Suppressor macrophage treated with lipopolysaccharide for 1 hour (primary cell): ENCODE measurements around the gene DHRS7B.
"Not testable (repeated sequence)": the region's sequence is repeated elsewhere in the genome, so short reads cannot be mapped to it uniquely, and the experiment has no call there.

Experiments
- DNase-seq, 3 donors: peaks; one replicate each; pipeline ENCODE4 v3.0.0-alpha.2; 2020 to 2022

Gene DHRS7B

GRCh38 chr17:21126645-21127508, at the start of gene DHRS7B:
Gene DHRS7B (plus strand): TSS chr17:21126964. CDS start chr17:21126972, 8 bp downstream.
- DNase-seq: peak; percentile 96 to 98 (median 97)

- no peak for DNase-seq
These were observed 49.5 kb upstream of the DHRS7B start for GRCh38 chr17:21077281-21077680.

- no peak for DNase-seq
These were observed 48.6 kb upstream of the DHRS7B start for GRCh38 chr17:21078016-21078780.

DNA sequence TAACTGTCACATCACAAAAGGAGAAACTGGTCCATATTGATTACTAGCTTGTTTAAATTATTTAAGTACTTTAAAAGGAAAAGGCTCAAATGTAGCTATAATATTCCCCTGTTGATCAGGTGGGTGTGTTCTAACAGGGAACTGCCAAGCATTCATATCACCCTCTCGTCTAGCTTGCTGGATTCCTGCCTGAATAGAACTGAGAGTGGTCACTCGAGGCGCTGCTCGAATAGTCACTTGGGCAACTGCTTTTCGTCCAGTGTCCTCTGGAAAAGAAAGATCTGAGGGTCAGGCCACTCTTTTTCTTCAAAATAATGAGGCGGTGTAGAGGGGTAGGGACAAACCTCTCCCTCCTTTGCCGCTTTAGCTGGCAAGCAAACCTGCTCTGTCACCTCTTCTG, 47.6 kb upstream of the DHRS7B start:
- no peak for DNase-seq

GRCh38 chr17:21082001-21082436, 44.7 kb upstream of the DHRS7B start:
- DNase-seq: no peak

DNA sequence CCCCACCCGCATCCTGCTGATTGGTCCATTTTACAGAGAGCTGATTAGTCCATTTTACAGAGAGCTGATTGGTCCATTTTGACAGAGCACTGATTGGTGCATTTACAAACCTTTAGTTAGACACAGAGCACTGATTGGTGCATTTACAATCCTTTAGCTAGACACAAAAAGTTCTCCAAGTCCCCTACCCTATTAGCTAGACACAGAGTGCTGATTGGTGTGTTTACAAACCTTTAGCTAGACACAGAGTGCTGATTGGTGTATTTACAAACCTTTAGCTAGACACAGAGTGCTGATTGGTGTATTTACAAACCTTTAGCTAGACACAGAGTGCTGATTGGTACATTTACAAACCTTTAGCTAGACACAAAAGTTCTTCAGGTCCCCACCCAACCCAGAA, 41.5 kb upstream of the DHRS7B start:
- DNase-seq: not testable (repeated sequence)

- DNase-seq: no peak
These were observed 41.1 kb upstream of the DHRS7B start for GRCh38 chr17:21085707-21086106.

GRCh38 chr17:21089145-21089544, 37.6 kb upstream of the DHRS7B start:
- peak in 1 of 3 donors; percentile 36 for DNase-seq

DNA sequence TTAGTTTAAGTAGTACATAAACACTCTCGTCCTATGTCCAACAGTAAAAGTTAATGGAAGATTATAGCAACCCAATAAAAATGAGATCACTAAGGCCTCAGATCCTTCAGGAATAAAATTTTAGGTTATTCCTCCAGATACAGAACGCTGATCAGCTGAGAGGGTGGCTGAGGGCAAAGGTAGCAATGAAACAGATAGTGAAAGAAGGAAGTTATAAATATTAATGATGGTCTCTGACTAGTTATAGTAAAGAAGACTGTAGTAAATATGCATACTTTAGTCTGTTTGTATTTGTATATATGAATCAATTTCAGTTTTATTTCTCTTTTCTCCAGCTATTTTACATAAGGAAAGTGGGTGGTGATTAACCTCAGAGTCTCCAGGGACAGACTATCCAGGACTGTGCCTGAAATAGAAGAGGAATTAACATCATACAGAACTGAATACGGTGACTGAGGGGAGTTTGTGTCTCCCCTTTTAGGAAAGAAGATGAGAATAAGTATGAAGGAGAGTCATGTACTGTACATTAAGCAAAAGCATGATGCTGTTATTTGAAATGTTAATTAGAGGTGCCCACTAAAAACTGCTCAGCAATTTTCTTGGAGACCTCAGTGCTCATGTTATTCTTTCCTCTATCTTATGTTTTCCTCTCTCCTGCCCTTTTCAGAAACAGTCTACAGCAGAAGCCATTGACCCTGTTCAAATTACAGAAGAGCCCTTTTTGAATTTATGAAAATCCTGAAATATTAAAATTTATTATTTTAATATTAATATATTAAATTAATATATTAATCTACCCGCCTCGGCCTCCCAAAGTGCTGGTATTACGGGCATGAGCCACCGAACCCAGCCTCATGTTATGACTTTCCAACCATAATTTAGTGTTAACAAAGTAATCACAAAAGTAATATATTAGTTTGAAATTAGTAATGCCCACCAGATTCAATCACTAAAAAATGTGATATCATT, 36.5 kb upstream of the DHRS7B start:
- peak in 1 of 3 donors; percentile 21 for DNase-seq

DNA sequence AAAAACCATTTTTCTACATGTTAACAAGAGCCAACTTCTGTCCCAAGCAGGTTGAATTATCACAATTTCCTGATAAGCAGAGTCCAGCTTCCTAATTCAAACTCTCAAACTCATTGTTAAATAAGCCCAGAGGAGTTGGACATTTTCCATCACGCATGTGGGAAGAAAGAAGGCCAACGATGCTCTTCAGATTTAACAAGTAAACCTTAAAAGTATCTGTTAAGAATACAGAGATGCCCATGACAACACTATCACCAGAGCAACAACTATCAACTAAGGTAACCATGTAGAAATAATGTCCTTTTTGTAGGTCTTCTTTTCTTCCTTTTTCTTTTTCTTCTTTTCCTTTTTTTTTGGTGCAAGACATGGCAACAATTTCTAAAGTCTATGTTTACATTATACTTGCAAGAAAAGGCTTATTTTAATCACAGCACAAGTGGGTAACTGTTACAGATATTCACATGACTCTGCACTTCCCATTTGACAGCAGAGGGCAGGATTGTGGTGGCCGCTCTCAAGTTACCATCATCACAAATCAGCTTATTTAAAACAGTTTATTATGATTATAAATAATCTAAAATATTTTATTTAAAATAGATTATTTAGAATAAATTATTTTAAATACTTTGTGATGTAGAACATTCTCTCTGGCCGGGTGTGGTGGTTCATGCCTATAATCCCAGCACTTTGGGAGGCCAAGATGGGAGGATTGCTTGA, 35.7 kb upstream of the DHRS7B start:
- peak; percentile 21 to 42 (median 24) for DNase-seq

DNA sequence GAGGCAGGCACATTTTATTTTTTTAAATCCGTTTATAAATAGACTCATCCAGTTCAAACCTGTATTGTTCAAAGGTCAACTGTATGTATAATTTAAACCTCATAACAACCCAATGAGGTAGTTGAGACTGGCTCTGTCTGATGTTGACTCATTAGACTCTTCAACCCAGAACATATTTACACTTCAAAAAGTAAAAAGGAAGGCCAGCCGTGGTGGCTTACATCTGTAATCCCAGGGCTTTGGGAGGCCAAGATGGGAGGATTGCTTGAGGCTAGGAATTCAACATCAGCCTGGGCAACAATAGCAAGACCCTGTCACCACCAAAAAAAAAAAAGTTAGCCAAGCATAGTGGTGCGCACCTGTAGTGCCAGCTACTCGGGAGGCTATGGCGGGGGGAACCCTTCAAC, 32.5 kb upstream of the DHRS7B start:
- no peak for DNase-seq

GRCh38 chr17:21095735-21096134, 31.0 kb upstream of the DHRS7B start:
- no peak for DNase-seq

DNA sequence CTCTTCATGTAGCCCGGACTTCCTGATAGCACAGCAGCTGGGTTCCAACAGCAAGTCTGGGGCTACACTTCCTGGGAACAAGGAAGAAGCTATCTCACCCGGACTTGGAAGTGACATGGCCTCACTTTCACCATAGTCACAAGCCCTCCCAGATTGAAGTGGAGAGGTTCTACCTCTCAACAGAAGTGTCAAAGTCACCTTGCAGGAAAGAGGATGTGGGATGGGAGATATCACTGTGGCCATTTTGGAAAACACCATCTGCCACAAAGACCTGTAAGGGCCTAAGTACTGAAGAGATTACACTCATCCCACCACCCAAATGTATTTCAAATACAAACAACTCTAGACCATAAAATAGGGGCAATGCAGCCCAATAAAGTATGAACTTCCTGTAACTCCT, 29.9 kb upstream of the DHRS7B start:
- DNase-seq: no peak

DNA sequence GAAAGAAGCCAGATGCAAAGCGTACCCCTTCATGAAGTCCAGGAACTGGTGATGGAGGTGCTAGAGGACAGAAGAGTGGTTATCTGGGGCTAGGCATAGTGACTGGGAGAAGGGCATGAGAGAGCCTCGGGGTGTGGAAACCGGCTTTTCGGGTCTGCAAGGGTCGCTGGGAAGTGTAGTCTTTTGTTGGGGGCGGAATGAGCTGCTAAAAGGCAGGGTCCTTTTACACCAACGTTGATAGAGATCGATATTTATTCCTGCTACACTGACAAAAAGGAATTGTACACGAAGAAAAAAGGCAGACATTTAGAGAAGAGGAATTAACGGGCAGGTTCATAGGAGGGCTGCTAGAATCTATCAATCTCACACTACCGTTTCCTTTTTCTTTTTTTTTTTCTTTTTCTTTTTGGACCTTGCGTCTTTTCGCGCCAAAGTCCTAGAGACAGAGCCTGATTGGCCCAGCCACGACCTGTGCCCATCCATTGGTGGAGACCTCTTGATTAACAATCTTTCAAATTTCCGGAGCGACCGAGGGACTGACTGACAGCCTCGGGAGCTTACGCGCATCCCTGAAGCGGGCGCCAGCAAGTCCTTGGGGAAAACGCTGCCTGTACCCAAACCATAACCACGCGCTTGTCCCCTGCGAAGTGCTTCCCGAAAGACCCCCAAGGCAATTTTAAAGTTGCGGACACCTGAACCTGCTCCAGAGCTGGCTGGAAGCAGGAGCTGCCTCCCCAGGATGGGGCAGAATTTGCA, 27.7 kb upstream of the DHRS7B start:
- DNase-seq: peak; percentile 54 to 73 (median 72)

DNA sequence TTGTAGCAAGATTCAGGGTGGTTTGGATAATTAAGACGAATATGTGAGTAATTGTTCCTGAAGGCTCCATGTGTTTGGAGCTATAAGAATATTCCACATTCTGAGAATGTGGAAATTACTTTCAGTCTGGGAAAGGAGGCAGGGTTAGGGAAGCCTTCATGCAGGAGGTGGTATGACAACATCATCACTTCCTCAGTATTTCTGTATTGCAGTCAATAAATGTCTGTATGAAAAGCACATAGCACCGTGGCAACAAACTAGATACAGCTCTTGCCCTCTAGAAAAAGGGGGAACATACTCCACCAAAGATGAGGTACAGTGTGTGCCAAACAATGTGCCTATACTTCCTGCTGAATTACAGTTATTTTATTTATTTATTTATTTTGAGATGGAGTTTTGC, 26.1 kb upstream of the DHRS7B start:
- DNase-seq: peak in 1 of 3 donors; percentile 17

GRCh38 chr17:21104608-21105007, 22.2 kb upstream of the DHRS7B start:
- no peak for DNase-seq

DNA sequence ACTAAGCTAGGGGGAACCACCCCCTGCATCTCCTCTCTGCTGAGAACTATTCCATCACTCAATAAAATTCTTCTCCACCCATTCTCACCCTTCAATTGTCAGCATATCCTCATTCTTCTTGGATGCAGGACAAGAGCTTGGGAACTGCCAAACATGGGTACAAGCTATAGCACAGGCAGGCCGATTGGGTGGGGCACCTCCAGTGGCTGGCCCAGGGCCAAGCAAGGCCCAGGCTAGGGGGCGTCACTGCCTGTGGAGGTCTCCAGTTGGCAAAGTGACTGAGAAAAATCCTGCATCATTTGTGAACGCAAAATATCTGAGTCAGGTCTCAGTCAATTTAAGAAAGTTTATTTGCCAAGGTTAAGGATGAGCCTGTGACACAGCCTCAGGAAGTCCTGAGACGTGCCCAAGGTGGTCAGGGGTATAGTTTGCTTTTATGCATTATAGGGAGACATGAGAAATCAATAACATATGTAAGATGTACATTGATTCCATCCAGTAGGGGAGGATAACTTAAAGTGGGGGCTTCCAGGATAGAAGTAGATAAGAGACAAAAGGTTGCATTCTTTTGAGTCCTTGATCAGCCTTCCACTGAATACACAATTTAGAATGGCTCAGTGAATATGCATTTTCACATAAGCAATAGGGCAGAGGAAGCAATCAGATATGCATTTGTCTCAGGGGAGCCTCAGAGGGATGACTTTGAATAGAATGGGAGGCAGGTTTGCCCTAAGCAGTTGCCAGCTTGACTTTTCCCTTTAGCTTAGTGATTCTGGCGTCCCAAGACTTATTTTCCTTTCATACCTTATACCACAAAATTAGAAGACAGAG, 21.5 kb upstream of the DHRS7B start:
- DNase-seq: no peak

GRCh38 chr17:21106316-21106715, 20.4 kb upstream of the DHRS7B start:
- no peak for DNase-seq

- DNase-seq: not testable (repeated sequence)
These were observed 19.6 kb upstream of the DHRS7B start for GRCh38 chr17:21107067-21107650.

DNA sequence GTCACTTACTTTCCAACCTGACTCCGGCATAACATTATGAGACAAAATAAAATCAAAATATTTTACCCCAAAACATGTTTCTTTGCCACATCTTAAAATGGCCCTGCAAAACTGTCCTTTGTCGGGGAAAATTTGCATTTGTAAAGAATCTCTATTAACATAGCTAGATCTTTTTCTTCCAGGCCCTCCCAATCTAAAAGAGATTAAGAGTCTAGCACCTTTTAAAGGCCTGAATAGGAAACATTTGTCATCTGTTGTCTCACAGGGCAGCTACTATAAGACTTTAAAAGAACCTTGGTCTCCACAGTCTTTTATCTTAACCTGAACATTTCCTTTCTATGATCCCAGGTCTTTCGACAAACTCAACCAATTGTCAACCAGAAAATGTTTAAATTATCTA, 18.1 kb upstream of the DHRS7B start:
- DNase-seq: no peak
